Stomach (tissue), 4 donors: ENCODE measurements around the gene ALG8.
"Not testable (repeated sequence)": the region's sequence is repeated elsewhere in the genome, so short reads cannot be mapped to it uniquely, and the experiment has no call there.

Experiments used
- POLR2A ChIP-seq, 4 donors: fragments of 450-650 bp; IDR thresholded peaks; one replicate each; pipeline ENCODE4 v1.6.1; 2016; ENCODE audit warnings: antibody characterized with exemption in 4 of 4, control low read depth in 2 of 4, mild to moderate bottlenecking in 1 of 4, moderate library complexity in 1 of 4
- POLR2AphosphoS5 ChIP-seq, 3 donors: sonication (generic); formaldehyde crosslinking; IDR thresholded peaks; one replicate each; pipeline ENCODE4 v1.6.1; 2016; ENCODE audit warnings: antibody characterized with exemption in 3 of 3
- TF ChIP-seq, protein P1 (sequence below), 7 experiments: fragments of 450-650 bp in 4 of 7; fragments of 200-600 bp in 3 of 7; sonication (generic) in 3 of 7; IDR thresholded peaks; one replicate each; pipeline ENCODE4 v1.5.1; 2016 to 2019; ENCODE audit warnings: antibody characterized with exemption in 7 of 7, control low read depth in 2 of 7, mild to moderate bottlenecking in 1 of 7

DNA sequence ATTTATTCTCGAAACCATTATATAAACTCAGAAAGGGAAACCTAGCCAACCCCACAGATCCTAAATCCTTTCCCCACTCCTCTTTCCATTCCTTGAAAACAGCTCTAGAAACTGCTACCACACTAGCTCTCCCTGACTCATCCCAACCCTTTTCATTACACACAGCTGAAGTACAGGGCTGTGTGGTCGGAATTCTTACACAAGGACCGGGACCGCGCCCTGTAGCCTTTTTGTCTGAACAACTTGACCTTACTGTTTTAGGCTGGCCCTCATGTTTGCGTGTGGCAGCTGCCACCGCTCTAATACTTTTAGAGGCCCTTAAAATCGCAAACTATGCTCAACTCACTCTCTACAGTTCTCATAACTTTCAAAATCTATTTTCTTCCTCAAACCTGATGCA lies 54.9 kb downstream of the ALG8 start:
- TF ChIP-seq, protein P1, sequence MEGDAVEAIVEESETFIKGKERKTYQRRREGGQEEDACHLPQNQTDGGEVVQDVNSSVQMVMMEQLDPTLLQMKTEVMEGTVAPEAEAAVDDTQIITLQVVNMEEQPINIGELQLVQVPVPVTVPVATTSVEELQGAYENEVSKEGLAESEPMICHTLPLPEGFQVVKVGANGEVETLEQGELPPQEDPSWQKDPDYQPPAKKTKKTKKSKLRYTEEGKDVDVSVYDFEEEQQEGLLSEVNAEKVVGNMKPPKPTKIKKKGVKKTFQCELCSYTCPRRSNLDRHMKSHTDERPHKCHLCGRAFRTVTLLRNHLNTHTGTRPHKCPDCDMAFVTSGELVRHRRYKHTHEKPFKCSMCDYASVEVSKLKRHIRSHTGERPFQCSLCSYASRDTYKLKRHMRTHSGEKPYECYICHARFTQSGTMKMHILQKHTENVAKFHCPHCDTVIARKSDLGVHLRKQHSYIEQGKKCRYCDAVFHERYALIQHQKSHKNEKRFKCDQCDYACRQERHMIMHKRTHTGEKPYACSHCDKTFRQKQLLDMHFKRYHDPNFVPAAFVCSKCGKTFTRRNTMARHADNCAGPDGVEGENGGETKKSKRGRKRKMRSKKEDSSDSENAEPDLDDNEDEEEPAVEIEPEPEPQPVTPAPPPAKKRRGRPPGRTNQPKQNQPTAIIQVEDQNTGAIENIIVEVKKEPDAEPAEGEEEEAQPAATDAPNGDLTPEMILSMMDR (IDR thresholded peaks at IDR 0.05) = not testable (repeated sequence)
- not testable (repeated sequence) for TF ChIP-seq POLR2A, POLR2AphosphoS5 (IDR thresholded peaks at IDR 0.05)
